NCI-H446 treated with DMSO at 0.1 percent for 48 hours (cell line): ENCODE data around the gene SLC6A8.
"Not testable (repeated sequence)": the region's sequence is repeated elsewhere in the genome, so short reads cannot be mapped to it uniquely, and the experiment has no call there.

Experiments used
- DNase-seq: peaks from one replicate; lab custom pipeline; 2025; lab: John Stamatoyannopoulos, UW

Gene SLC6A8

DNA sequence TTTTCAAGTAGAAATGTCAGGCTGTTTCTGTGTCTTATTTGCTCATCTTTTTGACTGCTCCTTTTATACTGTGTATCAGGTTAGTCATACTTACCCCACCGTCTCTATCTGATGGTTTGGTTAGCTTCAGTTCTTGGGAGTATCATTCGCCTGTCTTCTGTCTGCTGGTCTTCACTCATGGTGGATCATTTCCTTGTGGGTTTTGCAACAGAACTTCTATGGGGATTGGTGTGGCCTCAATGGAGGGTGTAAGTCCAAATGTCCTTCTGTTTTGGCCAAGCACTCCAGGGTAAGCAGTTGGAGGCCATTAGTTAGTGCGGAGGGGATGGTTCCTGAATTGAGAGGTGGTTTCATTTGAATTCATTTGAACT, 44.1 kb downstream of the SLC6A8 start:
- DNase-seq = no peak

DNA sequence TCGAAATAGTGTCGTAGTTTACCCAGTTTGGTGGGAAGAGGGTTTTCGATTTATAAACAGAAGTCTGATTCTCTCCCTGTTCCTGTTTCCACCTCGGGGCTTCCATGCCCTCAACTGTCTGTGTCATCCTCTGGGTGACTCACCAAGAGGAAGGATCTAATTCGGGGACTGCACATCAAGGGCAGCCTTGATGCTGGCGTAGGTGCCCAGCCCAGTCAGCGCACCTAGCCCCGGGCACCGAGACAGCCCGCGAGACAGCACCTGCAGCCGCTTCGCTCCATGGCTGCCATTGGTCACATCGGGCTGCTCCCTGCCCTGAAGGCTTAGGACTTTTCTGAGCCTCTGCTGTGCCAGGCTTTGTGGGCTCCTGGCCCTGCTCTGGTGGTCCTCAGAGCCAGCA, 44.7 kb downstream of the SLC6A8 start:
- no peak for DNase-seq

- no peak for DNase-seq
Measured at GRCh38 chrX:153733651-153734240, 46.0 kb downstream of the SLC6A8 start.

GRCh38 chrX:153734871-153735270, 47.1 kb downstream of the SLC6A8 start:
- DNase-seq = no peak

DNA sequence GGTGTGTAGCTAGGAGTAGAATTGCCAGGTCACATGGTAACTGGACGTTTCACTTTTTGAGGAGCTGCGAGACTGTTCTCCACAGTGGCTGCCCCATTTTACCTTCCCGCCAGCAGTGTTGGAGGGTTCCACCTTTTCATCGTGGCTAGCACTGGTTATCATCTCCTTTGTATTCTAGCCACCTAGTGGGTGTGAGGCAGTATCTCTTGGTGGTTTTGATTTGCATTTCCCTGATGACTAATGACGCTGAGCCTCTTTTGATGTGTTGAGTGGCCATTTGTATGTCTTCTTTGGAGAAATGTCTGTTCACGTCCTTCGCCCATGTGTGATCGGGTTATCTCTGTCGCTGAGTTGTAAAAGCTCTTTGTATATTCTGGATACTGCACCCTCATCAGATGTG, 47.5 kb downstream of the SLC6A8 start:
- DNase-seq = no peak

DNA sequence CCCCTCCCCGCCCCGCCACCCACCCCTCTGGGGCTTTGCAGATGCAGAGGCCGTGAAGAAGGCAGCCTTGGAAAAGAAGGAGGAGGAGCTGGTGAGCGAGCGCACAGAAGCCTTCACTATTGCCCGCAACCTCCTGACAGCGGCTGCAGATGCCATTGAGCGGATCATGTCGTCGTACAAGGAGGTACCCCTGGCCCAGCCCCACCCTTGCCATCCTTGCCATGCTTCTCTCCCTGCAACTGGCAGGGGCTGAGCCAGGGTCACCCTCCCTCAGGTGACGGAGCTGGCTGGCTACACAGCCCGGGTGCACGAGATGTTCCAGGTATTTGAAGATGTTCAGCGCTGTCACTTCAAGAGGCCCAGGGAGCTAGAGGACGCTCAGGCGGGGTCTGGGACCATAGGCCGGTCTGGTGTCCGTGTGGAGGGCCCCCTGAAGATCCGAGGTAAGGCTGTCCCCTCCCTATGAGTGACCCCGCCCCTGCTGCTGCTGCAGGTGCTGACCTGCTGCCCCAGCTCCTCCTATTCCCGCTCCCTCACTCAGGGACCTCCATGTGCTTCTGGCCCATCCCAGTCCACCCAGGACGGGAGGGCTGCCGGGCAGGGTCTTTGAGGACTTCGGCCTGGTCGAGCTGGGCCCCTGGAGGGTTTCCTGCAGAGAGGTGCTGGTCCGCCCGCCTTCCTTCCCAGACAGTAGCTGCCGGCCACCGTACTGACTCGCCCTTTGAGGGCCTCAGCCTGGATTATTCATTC, 48.5 kb downstream of the SLC6A8 start:
- no peak for DNase-seq

DNA sequence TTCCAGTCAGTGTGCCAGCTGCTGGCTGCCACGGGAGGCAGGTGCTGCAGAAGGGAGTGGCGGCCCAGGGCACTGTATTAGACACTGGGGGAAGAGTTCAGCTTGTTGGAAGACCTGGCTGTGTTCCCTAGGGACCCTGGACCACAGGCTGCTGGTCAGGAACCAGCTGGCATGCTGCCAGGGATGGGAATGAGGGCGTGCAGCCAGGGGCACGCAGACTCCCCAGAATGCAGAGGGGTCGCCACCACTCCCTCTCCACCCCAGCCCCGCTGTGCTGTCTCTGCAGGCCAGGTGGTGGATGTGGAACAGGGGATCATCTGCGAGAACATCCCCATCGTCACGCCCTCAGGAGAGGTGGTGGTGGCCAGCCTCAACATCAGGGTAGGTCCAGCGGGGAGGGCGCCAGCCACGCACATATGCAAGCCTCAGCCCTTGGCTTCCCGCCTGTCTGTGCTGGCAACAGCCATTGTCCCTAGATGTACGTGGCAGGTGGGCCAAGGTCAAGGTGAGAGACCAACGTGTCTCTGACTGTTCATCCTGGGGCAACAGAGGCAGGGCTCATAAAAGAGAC, 49.2 kb downstream of the SLC6A8 start:
- no peak for DNase-seq

DNA sequence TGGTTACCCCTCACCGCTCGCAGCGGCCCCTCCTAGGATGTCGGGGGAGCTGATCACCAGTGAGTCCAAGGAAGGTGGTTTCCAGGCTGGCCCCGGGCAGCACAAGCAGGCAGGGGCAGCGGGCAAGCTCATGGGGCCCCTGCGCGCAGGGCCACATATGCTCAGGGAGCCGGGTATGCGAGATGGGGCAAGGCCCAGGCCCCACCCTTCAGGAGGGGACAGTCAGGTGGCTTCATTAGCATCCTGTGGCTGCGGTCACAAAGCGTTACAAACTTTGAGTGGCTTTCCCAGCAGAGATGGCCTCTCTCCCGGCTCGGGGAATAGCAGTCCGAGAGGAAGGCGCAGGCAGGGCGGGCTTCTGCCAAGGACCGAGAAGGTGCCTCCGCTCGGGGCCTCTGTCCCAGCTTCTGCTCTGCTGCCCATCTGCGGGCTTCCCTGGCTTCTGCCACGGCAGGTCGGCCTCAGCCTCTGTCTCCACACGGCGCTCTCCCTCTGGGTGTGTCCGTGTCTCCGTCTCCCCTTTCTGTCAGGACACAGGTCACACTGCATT, 50.4 kb downstream of the SLC6A8 start:
- no peak for DNase-seq

DNA sequence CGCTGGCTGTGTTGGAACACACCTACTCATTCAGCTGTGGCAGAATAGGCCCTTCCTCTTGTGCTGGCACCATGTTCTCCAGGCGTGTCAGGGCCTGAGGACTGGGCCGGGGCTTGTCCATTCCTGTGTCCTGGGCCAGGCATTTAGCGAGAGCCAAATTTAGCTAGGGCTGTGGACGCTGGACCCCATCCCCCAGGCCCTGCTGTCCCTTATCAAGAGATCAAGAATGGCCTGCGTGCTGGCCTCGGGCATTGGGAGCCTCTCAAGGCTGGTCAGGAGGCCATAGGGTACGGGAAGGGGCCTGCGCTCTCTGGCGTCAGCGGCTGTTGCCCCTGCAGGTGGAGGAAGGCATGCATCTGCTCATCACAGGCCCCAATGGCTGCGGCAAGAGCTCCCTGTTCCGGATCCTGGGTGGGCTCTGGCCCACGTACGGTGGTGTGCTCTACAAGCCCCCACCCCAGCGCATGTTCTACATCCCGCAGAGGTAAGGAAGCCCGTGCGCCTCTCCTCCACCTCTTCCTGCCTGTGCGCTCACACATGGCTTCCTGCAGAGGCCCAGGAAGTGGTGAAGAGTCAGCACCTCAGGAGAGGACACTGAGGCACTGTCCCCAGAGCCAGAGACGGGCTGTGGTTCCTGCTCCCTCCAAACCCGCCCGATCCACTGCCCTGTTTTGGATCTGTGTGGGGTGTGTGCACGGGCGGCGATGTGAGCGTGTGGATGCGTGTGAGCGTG, 52.2 kb downstream of the SLC6A8 start:
- DNase-seq = no peak

DNA sequence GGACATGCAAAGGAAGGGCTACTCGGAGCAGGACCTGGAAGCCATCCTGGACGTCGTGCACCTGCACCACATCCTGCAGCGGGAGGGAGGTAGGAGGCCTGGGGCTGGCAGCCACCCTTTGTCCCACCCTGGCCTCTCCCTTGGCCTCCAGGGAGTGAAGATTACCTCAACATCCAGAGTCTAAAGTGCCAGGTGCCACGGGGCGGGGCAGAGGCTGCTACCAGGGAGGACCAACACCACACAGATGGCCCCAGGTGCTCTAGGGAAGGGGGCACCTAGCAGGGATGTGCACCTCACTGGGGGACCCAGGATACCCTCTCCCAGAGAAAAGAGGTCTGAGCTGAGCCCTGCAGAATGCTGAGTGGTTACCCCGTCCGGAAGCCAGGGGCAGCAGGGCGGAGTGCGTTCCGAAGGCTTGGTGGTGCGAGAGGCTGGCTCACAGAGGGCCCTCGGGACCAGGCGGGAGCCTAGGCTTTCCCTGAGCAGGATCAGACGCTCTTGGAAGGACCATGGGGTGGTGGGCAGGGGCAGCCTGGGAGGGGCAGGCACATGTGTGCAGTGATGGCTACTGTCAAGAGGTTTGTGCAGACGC, 53.0 kb downstream of the SLC6A8 start:
- no peak for DNase-seq

DNA sequence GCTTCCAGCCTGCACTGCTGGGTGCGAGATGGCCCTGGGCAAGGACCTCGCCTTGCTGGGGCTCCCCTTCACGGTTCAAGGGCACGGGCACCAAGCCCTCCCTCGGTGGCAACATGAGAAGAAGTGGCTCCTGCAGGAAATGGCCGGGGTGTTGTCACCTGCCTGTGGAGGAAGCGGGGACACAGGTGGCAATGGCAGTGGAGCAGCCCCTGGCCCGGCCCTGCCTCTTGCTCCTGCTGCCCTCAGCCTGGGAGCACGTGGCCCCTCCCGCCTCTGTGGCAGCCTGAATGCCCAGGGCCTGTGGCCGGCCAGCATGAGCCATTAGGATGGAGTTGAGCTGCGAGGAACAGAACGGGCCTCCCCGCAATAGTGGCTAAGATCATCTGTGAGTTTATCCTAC, 53.7 kb downstream of the SLC6A8 start:
- no peak for DNase-seq

- DNase-seq = not testable (repeated sequence)
Measured at GRCh38 chrX:153742111-153742510, 54.4 kb downstream of the SLC6A8 start.

- DNase-seq = not testable (repeated sequence)
Measured at GRCh38 chrX:153742796-153743467, 55.2 kb downstream of the SLC6A8 start.

- DNase-seq = not testable (repeated sequence)
Measured at GRCh38 chrX:153743468-153744209, 55.9 kb downstream of the SLC6A8 start.

GRCh38 chrX:153744210-153745066, 56.7 kb downstream of the SLC6A8 start:
- DNase-seq = no peak

- not testable (repeated sequence) for DNase-seq
Measured at GRCh38 chrX:153745067-153745433, 57.3 kb downstream of the SLC6A8 start.
